H1 (cell line): ENCODE results near the gene ADIPOR1. TPM values are rescaled to one million over a fixed set of nuclear protein-coding genes. Genes with fewer than 3 reads are reported as not detected.

ENCODE experiments used
- CTCF ChIA-PET: fragments of 300-600 bp; sonication (Branson Sonifier 250); formaldehyde crosslinking; loops from one replicate; lab custom pipeline; 2021; ENCODE audit not compliant: partially characterized antibody; lab: Charles Lee
- POLR2A ChIA-PET: fragments of 300-600 bp; sonication (Branson Sonifier 250); formaldehyde crosslinking; loops from one replicate; lab custom pipeline; 2021; ENCODE audit warnings: inconsistent platforms; ENCODE audit not compliant: partially characterized antibody; lab: Charles Lee
- DNase-seq, 2 experiments: peaks; one replicate each; pipeline versions ENCODE4 v3.0.0 to v3.0.0-alpha.2; 2010 to 2022; ENCODE audit warnings: low spot score in 2 of 2, low read depth in 1 of 2, mixed read lengths in 1 of 2
- FAIRE-seq: peaks from 2 replicates; lab custom pipeline; 2011; peaks lifted over from hg19 to GRCh38; lab: Jason Lieb, UNC
- H2AFZ ChIP-seq: 2 replicates; pipeline ENCODE4 v1.8.1; 2012; ENCODE audit warnings: low read length, inconsistent platforms
- H2AK5ac ChIP-seq: 2 replicates; pipeline ENCODE4 v1.6.1; 2013; ENCODE audit warnings: low read depth, low read length
- H2BK120ac ChIP-seq: replicated peaks from 2 replicates; pipeline ENCODE3; 2013; ENCODE audit warnings: low read depth, low read length, inconsistent platforms
- H2BK12ac ChIP-seq: 2 replicates; pipeline ENCODE4 v1.6.1; 2013; ENCODE audit warnings: low read depth, low read length
- H2BK15ac ChIP-seq: 2 replicates; pipeline ENCODE4 v1.6.1; 2013; ENCODE audit warnings: low read length
- H2BK20ac ChIP-seq: 2 replicates; pipeline ENCODE4 v1.6.1; 2013; ENCODE audit warnings: low read length
- H2BK5ac ChIP-seq: 2 replicates; pipeline ENCODE4 v1.6.1; 2013; ENCODE audit warnings: low read depth, low read length
- H3K14ac ChIP-seq: 2 replicates; pipeline ENCODE4 v1.6.1; 2013; ENCODE audit warnings: inconsistent platforms; ENCODE audit not compliant: insufficient read length
- H3K18ac ChIP-seq: 2 replicates; pipeline ENCODE4 v1.6.1; 2013; ENCODE audit warnings: low read length; ENCODE audit errors: extremely low read depth
- H3K23ac ChIP-seq: 2 replicates; pipeline ENCODE4 v1.6.1; 2013; ENCODE audit warnings: inconsistent platforms; ENCODE audit not compliant: insufficient read length
- H3K23me2 ChIP-seq: 2 replicates; pipeline ENCODE4 v1.6.1; 2013; ENCODE audit warnings: low read depth, low read length
- H3K27ac ChIP-seq: 2 replicates; pipeline ENCODE4 v1.6.1; 2011; ENCODE audit warnings: low read depth, low read length, inconsistent platforms
- H3K27me3 ChIP-seq, 4 experiments: replicated peaks in 1 of 4; 1 replicate in 1 of 4; 2 replicates in 3 of 4; pipeline versions ENCODE4 v1.6.1 to v1.8.1; 2011 to 2013; ENCODE audit warnings: low read length in 3 of 4, mild to moderate bottlenecking in 3 of 4, inconsistent platforms in 2 of 4, mixed read lengths in 2 of 4, moderate library complexity in 1 of 4; ENCODE audit not compliant: control insufficient read depth in 3 of 4, insufficient read depth in 3 of 4; ENCODE audit errors: extremely low read depth in 1 of 4
- H3K36me3 ChIP-seq, 4 experiments: 2 replicates each; pipeline versions ENCODE4 v1.6.1 to v1.8.1; 2011 to 2013; ENCODE audit warnings: mild to moderate bottlenecking in 4 of 4, low read length in 3 of 4, moderate library complexity in 2 of 4, control low read depth in 1 of 4, inconsistent platforms in 1 of 4; ENCODE audit not compliant: insufficient read depth in 4 of 4, control insufficient read depth in 2 of 4
- H3K4ac ChIP-seq: replicated peaks from 2 replicates; pipeline ENCODE3; 2013; ENCODE audit warnings: low read length, low read depth, mixed read lengths, inconsistent platforms; ENCODE audit not compliant: insufficient read length
- H3K4me1 ChIP-seq, 4 experiments: replicated peaks in 1 of 4; 1 replicate in 1 of 4; 2 replicates in 3 of 4; pipeline versions ENCODE4 v1.6.1 to v1.8.1; 2011 to 2013; ENCODE audit warnings: low read length in 3 of 4, inconsistent platforms in 2 of 4, mixed read lengths in 1 of 4; ENCODE audit not compliant: insufficient read depth in 4 of 4, control insufficient read depth in 3 of 4
- H3K4me2 ChIP-seq, 2 experiments: 2 replicates each; pipeline versions ENCODE4 v1.6.1 to v1.8.1; 2011 to 2013; ENCODE audit warnings: low read depth in 2 of 2, low read length in 2 of 2, control low read depth in 1 of 2, inconsistent platforms in 1 of 2, mild to moderate bottlenecking in 1 of 2; ENCODE audit not compliant: insufficient read depth in 1 of 2
- H3K4me3 ChIP-seq, 4 experiments: fragments of 200-600, 300-600 bp in 1 of 4; sonication (generic), shearing (Covaris generic), sonication (Bioruptor Twin) in 1 of 4; 2 replicates each; pipeline versions ENCODE4 v1.5.1 to v1.8.1; 2011 to 2016; ENCODE audit warnings: low read length in 4 of 4, low read depth in 3 of 4, control low read depth in 2 of 4, inconsistent platforms in 2 of 4, mild to moderate bottlenecking in 2 of 4, mixed read lengths in 1 of 4, moderate library complexity in 1 of 4; ENCODE audit not compliant: insufficient read depth in 2 of 4; ENCODE audit errors: extremely low read depth in 1 of 4
- H3K56ac ChIP-seq: replicated peaks from 2 replicates; pipeline ENCODE3; 2013; ENCODE audit warnings: low read depth, mild to moderate bottlenecking, mixed read lengths, low read length, inconsistent platforms; ENCODE audit not compliant: insufficient read length
- H3K79me1 ChIP-seq: 2 replicates; pipeline ENCODE4 v1.6.1; 2013; ENCODE audit warnings: low read depth, low read length, control low read depth
- H3K79me2 ChIP-seq, 2 experiments: 2 replicates each; pipeline versions ENCODE4 v1.6.1 to v1.8.1; 2012 to 2013; ENCODE audit warnings: low read length in 2 of 2, mild to moderate bottlenecking in 2 of 2, inconsistent platforms in 1 of 2; ENCODE audit not compliant: insufficient read depth in 2 of 2, control insufficient read depth in 1 of 2
- H3K9ac ChIP-seq, 4 experiments: replicated peaks in 1 of 4; 1 replicate in 1 of 4; 2 replicates in 3 of 4; pipeline versions ENCODE4 v1.6.1 to v1.8.1; 2011 to 2013; ENCODE audit warnings: low read depth in 3 of 4, low read length in 3 of 4, control low read depth in 2 of 4, mild to moderate bottlenecking in 2 of 4, moderate library complexity in 2 of 4, inconsistent platforms in 1 of 4; ENCODE audit errors: extremely low read depth in 1 of 4
- H3K9me3 ChIP-seq, 2 experiments: 2 replicates each; pipeline versions ENCODE4 v1.6.1 to v1.8.1; 2012 to 2013; ENCODE audit warnings: mild to moderate bottlenecking in 2 of 2, moderate library complexity in 2 of 2, control low read depth in 1 of 2, inconsistent platforms in 1 of 2, low read depth in 1 of 2, low read length in 1 of 2, mixed read lengths in 1 of 2; ENCODE audit not compliant: insufficient read depth in 2 of 2
- H4K20me1 ChIP-seq, 2 experiments: replicated peaks in 1 of 2; 2 replicates each; pipeline versions ENCODE3 to v1.8.1; 2011 to 2013; ENCODE audit warnings: inconsistent platforms in 2 of 2, low read length in 2 of 2, mild to moderate bottlenecking in 1 of 2; ENCODE audit not compliant: insufficient read depth in 2 of 2, control insufficient read depth in 1 of 2
- H4K5ac ChIP-seq: 2 replicates; pipeline ENCODE4 v1.6.1; 2013; ENCODE audit warnings: low read length, low read depth, mixed read lengths, inconsistent platforms; ENCODE audit not compliant: insufficient read length
- H4K8ac ChIP-seq: 2 replicates; pipeline ENCODE4 v1.8.0; 2013; ENCODE audit warnings: mild to moderate bottlenecking, moderate library complexity, low read length, inconsistent platforms; ENCODE audit not compliant: insufficient read depth; ENCODE audit errors: extremely low read depth
- H4K91ac ChIP-seq: replicated peaks from 2 replicates; pipeline ENCODE3; 2013; ENCODE audit warnings: low read length, mixed read lengths, inconsistent platforms; ENCODE audit not compliant: insufficient read length
- EP300 ChIP-seq, 2 experiments: IDR thresholded peaks; 1 replicate in 1 of 2; 2 replicates in 1 of 2; pipeline ENCODE4 v1.6.1; 2011 to 2012; ENCODE audit warnings: low read depth in 2 of 2, low read length in 2 of 2, mild to moderate bottlenecking in 2 of 2, borderline replicate concordance in 1 of 2, inconsistent platforms in 1 of 2, moderate library complexity in 1 of 2
- JUN ChIP-seq: IDR thresholded peaks from 2 replicates; pipeline ENCODE4 v1.6.1; 2011; ENCODE audit warnings: low read depth, mild to moderate bottlenecking, improper control_type of control experiment, low read length
- JUND ChIP-seq: IDR thresholded peaks from 2 replicates; pipeline ENCODE4 v1.6.1; 2011; ENCODE audit warnings: mild to moderate bottlenecking, improper control_type of control experiment, low read length
- POLR2A ChIP-seq, 2 experiments: IDR thresholded peaks; 1 replicate in 1 of 2; 2 replicates in 1 of 2; pipeline ENCODE4 v1.6.1; 2011; ENCODE audit warnings: low read depth in 2 of 2, low read length in 2 of 2, mild to moderate bottlenecking in 2 of 2; ENCODE audit errors: control extremely low read depth in 1 of 2
- RNF2 ChIP-seq: fragments of 200-900, 300-1000 bp; sonication (generic); IDR thresholded peaks from 2 replicates; pipeline ENCODE4 v1.7.1; 2016; ENCODE audit warnings: borderline replicate concordance, low read depth, mild to moderate bottlenecking, antibody characterized with exemption, low read length; ENCODE audit not compliant: poor library complexity, severe bottlenecking; ENCODE audit errors: missing control alignments
- TAF1 ChIP-seq: IDR thresholded peaks from 2 replicates; pipeline ENCODE4 v1.6.1; 2011; ENCODE audit warnings: mild to moderate bottlenecking, low read depth, low read length
- TEAD4 ChIP-seq: IDR thresholded peaks from 2 replicates; pipeline ENCODE4 v1.6.1; 2012; ENCODE audit warnings: low read depth, low read length, inconsistent platforms, mixed read lengths
- ZNF274 ChIP-seq: IDR thresholded peaks from 2 replicates; pipeline ENCODE4 v1.7.0; 2012; ENCODE audit warnings: low read length, borderline replicate concordance; ENCODE audit errors: extremely low read depth
- WGBS, 2 experiments: shearing (Covaris generic) in 1 of 2; methylation state at CpG; one replicate each; pipeline versions ENCODE4 v1.1.6 to v1.1.7; 2013 to 2015; ENCODE audit warnings: low lambda C conversion rate in 2 of 2, mixed read lengths in 2 of 2, inconsistent platforms in 1 of 2, low coverage in 1 of 2, missing lambda C conversion rate in 1 of 2; ENCODE audit not compliant: insufficient replicate concordance in 2 of 2, insufficient coverage in 1 of 2, insufficient read length in 1 of 2; ENCODE audit errors: extremely low coverage in 1 of 2, missing lambda C conversion rate in 1 of 2; 5-methylcytosine and 5-hydroxymethylcytosine counted together
- polyA plus RNA-seq, 7 experiments: library from polyadenylated mRNA; depleted of rRNA in 3 of 7; stranded (reverse) in 5 of 7; unstranded in 2 of 7; fragments of >200 nt in 5 of 7; fragments of 200-250 nt in 2 of 7; gene quantifications; 1 replicate in 5 of 7; 2 replicates in 1 of 7; 4 replicates in 1 of 7; pipeline versions ENCODE4 v1.2.1 to v1.2.3, GENCODE V29; 2011 to 2013; ENCODE audit warnings: missing spikeins in 2 of 7, mixed read lengths in 2 of 7
- total RNA-seq: library from RNA; stranded (reverse); fragmentation: NEBNext Ultra II Directional; extraction: Animal tissue kit (Norgen Biotek cat#: 25700); gene quantifications from 2 replicates; pipeline ENCODE4 v1.2.1, GENCODE V29; 2021
- TF ChIP-seq, protein P1 (sequence below): IDR thresholded peaks from 2 replicates; pipeline ENCODE4 v1.6.1; 2011; ENCODE audit warnings: low read depth, mild to moderate bottlenecking, low read length; ENCODE audit not compliant: insufficient read depth

Gene ADIPOR1
- total and polyA plus RNA-seq, 2 of the 8 experiments (the other 6 are each of a cell fraction or from before 2014, with no cell fraction given) = 69.8 to 118 TPM

DNA sequence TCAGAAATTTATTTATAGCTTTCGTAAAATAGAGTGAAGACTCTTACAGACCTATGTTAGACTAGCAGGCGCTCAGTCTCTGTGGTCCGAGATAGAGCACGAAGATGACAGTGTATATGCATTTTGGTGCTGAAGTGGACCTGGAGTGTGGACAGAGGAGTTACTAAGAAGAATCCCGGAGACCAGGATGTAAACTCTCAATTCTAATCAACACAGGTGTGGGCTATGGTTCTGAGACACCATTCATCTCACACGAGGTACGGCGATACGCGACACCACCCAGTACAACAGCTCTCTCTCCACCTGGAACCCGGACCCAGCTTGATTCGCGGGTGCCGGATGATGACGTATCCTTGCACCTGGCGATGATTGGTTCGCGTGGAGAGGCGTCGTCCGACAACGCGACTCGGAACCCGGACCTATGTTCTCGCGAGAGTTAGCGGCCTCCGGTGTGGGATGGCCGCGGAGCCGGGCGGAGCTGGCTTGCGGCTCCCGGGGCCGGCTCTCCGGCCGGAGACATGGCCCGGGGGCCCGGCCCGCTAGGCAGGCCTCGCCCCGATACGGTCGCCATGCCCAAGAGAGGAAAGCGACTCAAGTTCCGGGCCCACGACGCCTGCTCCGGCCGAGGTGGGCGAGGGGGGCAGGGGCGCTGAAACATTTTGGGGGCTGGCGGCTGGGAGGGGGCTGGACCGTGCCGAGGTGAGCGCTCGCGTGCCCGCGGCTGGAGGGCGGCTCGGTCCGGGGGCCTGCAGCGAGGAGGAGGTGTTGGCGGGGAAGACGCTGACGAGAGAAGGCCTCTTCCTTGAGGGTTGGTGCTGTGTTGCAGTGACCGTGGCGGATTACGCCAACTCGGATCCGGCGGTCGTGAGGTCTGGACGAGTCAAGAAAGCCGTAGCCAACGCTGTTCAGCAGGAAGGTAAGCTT, 49.1 kb upstream of the ADIPOR1 start, which contains the start of gene TMEM183A:
TMEM183A (plus strand) TSS at position 427 of the 924 bp plus-strand sequence; CDS start at position 519, 92 bp downstream.
- H2BK5ac ChIP-seq = peak within 1 kb of the TSS; percentile 97
- H3K4me2 ChIP-seq = peak within 1 kb of the TSS; percentile 52 to 93
- H3K4ac ChIP-seq = peak within 1 kb of the TSS; percentile 98
- H4K20me1 ChIP-seq = peaks cover 0 to 2% of the 10 kb centered on the region in 2 experiments
- ChIA-PET POLR2A (interaction anchor here (0.6 to 7.4 kb wide), 38 partner anchors 9 to 335 kb away, joined by 3 to 72 read pairs (median 4); partner anchors contain the start of genes BTG2, CYB5R1, KDM5B and KLHL12), CTCF (interaction anchor here (0.7 to 3.7 kb wide), 6 partner anchors 8 to 80 kb away, joined by 3 to 14 read pairs (median 6); partner anchors contain the start of gene KLHL12)
- H3K79me2 ChIP-seq = peaks cover 0 to 40% of the 10 kb centered on the region in 2 experiments; a peak in 3 of 4 replicates
- H2BK120ac ChIP-seq = peak within 1 kb of the TSS; percentile 95
- H2BK12ac ChIP-seq = peak within 1 kb of the TSS; percentile 99
- FAIRE-seq (peak; percentile 66), DNase-seq (peak; percentile 90 to 95)
- peak within 1 kb of the TSS; percentile 81 to 99 (median 97) for H3K4me3 ChIP-seq
- no peaks in the 10 kb centered on the region for H3K9me3 ChIP-seq
- 1% methylated on average over 60 of the region's 78 CpGs; no CpG with 5 or more reads in 1 of the 2 experiments for WGBS, 2 experiments
- H4K5ac ChIP-seq = peak within 1 kb of the TSS; percentile 91
- peak within 1 kb of the TSS; percentile 94; the same call in 1 of the 2 replicates for H2AK5ac ChIP-seq
- peak within 1 kb of the TSS; percentile 97 for H3K27ac ChIP-seq
- H3K36me3 ChIP-seq = peaks cover 2 to 27% (median 18%) of the 10 kb centered on the region in 4 experiments; a peak in 5 of 8 replicates
- no peak within 1 kb of the TSS for H4K91ac ChIP-seq
- no peaks in the 10 kb centered on the region for H3K27me3 ChIP-seq
- H3K9ac ChIP-seq = peak within 1 kb of the TSS; percentile 91 to 99 (median 98)
- no peak within 1 kb of the TSS for H3K14ac ChIP-seq
- H3K23me2 ChIP-seq = peaks cover 8% of the 10 kb centered on the region; the same call in 1 of the 2 replicates
- peak within 1 kb of the TSS; percentile 94 for H4K8ac ChIP-seq
- H3K56ac ChIP-seq = peak within 1 kb of the TSS; percentile 84
- H3K4me1 ChIP-seq = peaks cover 0 to 4% (median 1%) of the 10 kb centered on the region in 4 experiments; a peak in 3 of 7 replicates
- H2BK15ac ChIP-seq = 0 out of 2 replicates have a peak within 1 kb of the TSS, but pooled peaks have one; percentile 31
- peak within 1 kb of the TSS; percentile 55; the same call in 1 of the 2 replicates for H3K18ac ChIP-seq
- no peak within 1 kb of the TSS for H2BK20ac ChIP-seq
- H3K23ac ChIP-seq = no peak within 1 kb of the TSS
- H3K79me1 ChIP-seq = no peaks in the 10 kb centered on the region
- H2AFZ ChIP-seq = peak within 1 kb of the TSS; percentile 79; the same call in 1 of the 2 replicates
- TF ChIP-seq ZNF274 (no peak), JUN (no peak), TEAD4 (peak; percentile 19; the same call in 1 of the 2 replicates), TAF1 (peak; percentile 95), RNF2 (no peak), JUND (no peak), EP300 (IDR thresholded peaks at IDR 0.05; ENCODE audit: borderline replicate concordance in 1 of 2, low read depth in 2 of 2, low read length in 2 of 2) (no peak), POLR2A (IDR thresholded peaks at IDR 0.05; ENCODE audit: control extremely low read depth in 1 of 2, low read depth in 2 of 2, low read length in 2 of 2) (peak; percentile 98 to 99)
- TF ChIP-seq, protein P1, sequence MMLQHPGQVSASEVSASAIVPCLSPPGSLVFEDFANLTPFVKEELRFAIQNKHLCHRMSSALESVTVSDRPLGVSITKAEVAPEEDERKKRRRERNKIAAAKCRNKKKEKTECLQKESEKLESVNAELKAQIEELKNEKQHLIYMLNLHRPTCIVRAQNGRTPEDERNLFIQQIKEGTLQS = peak; percentile 39; the same call in 1 of the 2 replicates
